Activated CD8-positive, alpha-beta memory T cell treated with anti-CD3 and anti-CD28 coated beads, Interleukin-2, amount 50 U/mL, for 48 hours (primary cell): Measurements from ENCODE around the gene PIPOX.

ENCODE experiments used
- DNase-seq: peaks from one replicate; pipeline ENCODE4 v3.0.0-alpha.2; 2020

The PIPOX gene

GRCh38 chr17:29049541-29050145 is 6.7 kb downstream of the PIPOX start:
- no peak for DNase-seq

- no peak for DNase-seq
These were observed 7.2 kb downstream of the PIPOX start for GRCh38 chr17:29050176-29050575.

GRCh38 chr17:29051194-29051593 is 8.3 kb downstream of the PIPOX start:
- DNase-seq: no peak

GRCh38 chr17:29051731-29052130 is 8.8 kb downstream of the PIPOX start:
- DNase-seq: no peak

- no peak for DNase-seq
These were observed 11.9 kb downstream of the PIPOX start for GRCh38 chr17:29054835-29055234.

- no peak for DNase-seq
These were observed 14.4 kb downstream of the PIPOX start for GRCh38 chr17:29057361-29057760.

- DNase-seq: no peak
These were observed 15.4 kb downstream of the PIPOX start for GRCh38 chr17:29058391-29058790.

GRCh38 chr17:29059281-29059680 is 16.3 kb downstream of the PIPOX start:
- no peak for DNase-seq

GRCh38 chr17:29060475-29060874 is 17.5 kb downstream of the PIPOX start:
- DNase-seq: no peak

- DNase-seq: no peak
These were observed 18.1 kb downstream of the PIPOX start for GRCh38 chr17:29061036-29061435.

- DNase-seq: no peak
These were observed 19.3 kb downstream of the PIPOX start for GRCh38 chr17:29062215-29062614.

- no peak for DNase-seq
These were observed 21.1 kb downstream of the PIPOX start for GRCh38 chr17:29063992-29064391.

GRCh38 chr17:29066047-29066446 is 23.1 kb downstream of the PIPOX start:
- DNase-seq: no peak

GRCh38 chr17:29066606-29067005 is 23.7 kb downstream of the PIPOX start:
- no peak for DNase-seq

GRCh38 chr17:29068818-29069217 is 25.9 kb downstream of the PIPOX start:
- no peak for DNase-seq

GRCh38 chr17:29069526-29070041 is 26.6 kb downstream of the PIPOX start:
- DNase-seq: no peak

- no peak for DNase-seq
These were observed 27.4 kb downstream of the PIPOX start for GRCh38 chr17:29070308-29070707.

- no peak for DNase-seq
These were observed 27.8 kb downstream of the PIPOX start for GRCh38 chr17:29070781-29071180.

- no peak for DNase-seq
These were observed 28.4 kb downstream of the PIPOX start for GRCh38 chr17:29071303-29071702.

- no peak for DNase-seq
These were observed 30.1 kb downstream of the PIPOX start for GRCh38 chr17:29073045-29073444.

- DNase-seq: no peak
These were observed 30.6 kb downstream of the PIPOX start for GRCh38 chr17:29073520-29073919.

- DNase-seq: no peak
These were observed 31.5 kb downstream of the PIPOX start for GRCh38 chr17:29074488-29074887.

- no peak for DNase-seq
These were observed 33.1 kb downstream of the PIPOX start for GRCh38 chr17:29076087-29076486.

- DNase-seq: no peak
These were observed 33.8 kb downstream of the PIPOX start for GRCh38 chr17:29076722-29077121.

- no peak for DNase-seq
These were observed 34.4 kb downstream of the PIPOX start for GRCh38 chr17:29077320-29077719.
